ENCODE results near the gene NAPG. TPM values are rescaled to one million over a fixed set of nuclear protein-coding genes. Genes with fewer than 3 reads are reported as not detected.
"Not testable (repeated sequence)": the region's sequence is repeated elsewhere in the genome, so short reads cannot be mapped to it uniquely, and the experiment has no call there.

NAPG gene
- total and polyA plus RNA-seq, 4 donors = 8.1 to 23.0 (median 14.6) TPM

- TF ChIP-seq FOXA2 (IDR thresholded peaks at IDR 0.05) (no peak), SP1 (IDR thresholded peaks at IDR 0.05) (no peak)
- TF ChIP-seq, protein P1, sequence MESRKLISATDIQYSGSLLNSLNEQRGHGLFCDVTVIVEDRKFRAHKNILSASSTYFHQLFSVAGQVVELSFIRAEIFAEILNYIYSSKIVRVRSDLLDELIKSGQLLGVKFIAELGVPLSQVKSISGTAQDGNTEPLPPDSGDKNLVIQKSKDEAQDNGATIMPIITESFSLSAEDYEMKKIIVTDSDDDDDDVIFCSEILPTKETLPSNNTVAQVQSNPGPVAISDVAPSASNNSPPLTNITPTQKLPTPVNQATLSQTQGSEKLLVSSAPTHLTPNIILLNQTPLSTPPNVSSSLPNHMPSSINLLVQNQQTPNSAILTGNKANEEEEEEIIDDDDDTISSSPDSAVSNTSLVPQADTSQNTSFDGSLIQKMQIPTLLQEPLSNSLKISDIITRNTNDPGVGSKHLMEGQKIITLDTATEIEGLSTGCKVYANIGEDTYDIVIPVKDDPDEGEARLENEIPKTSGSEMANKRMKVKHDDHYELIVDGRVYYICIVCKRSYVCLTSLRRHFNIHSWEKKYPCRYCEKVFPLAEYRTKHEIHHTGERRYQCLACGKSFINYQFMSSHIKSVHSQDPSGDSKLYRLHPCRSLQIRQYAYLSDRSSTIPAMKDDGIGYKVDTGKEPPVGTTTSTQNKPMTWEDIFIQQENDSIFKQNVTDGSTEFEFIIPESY (IDR thresholded peaks at IDR 0.05) = no peak
These were observed 45.7 kb downstream of the NAPG start (continued) for GRCh38 chr18:10571537-10571936.

- not testable (repeated sequence) for H3K27me3 ChIP-seq (ENCODE audit: control insufficient read depth in 4 of 4, insufficient read depth in 4 of 4, low read length in 3 of 4); H3K9me3 ChIP-seq (ENCODE audit: control insufficient read depth in 4 of 4, low read length in 3 of 4); H3K36me3 ChIP-seq (ENCODE audit: control insufficient read depth in 4 of 4, insufficient read depth in 3 of 4, low read depth in 1 of 4, low read length in 3 of 4); H3K4me3 ChIP-seq (ENCODE audit: low read depth in 1 of 3, low read length in 3 of 3); H3K4me1 ChIP-seq (ENCODE audit: control insufficient read depth in 4 of 4, insufficient read depth in 4 of 4, low read length in 3 of 4); H3K9ac ChIP-seq (ENCODE audit: low read depth in 1 of 2, low read length in 2 of 2); H3K27ac ChIP-seq (ENCODE audit: low read depth in 1 of 2, low read length in 2 of 2); DNase-seq (ENCODE audit: low spot score)
- WGBS = 83% methylated on average over 1 of the region's 2 CpGs
These were observed 47.4 kb downstream of the NAPG start for GRCh38 chr18:10573261-10573660.

GRCh38 chr18:10574412-10574811 lies 48.6 kb downstream of the NAPG start:
- H3K9ac ChIP-seq (ENCODE audit: low read depth in 1 of 2, low read length in 2 of 2); H3K4me1 ChIP-seq (ENCODE audit: control insufficient read depth in 4 of 4, insufficient read depth in 4 of 4, low read length in 3 of 4); DNase-seq (ENCODE audit: low spot score); H3K27ac ChIP-seq (ENCODE audit: low read depth in 1 of 2, low read length in 2 of 2); H3K9me3 ChIP-seq (ENCODE audit: control insufficient read depth in 4 of 4, low read length in 3 of 4); H3K4me3 ChIP-seq (ENCODE audit: low read depth in 1 of 3, low read length in 3 of 3); H3K36me3 ChIP-seq (ENCODE audit: control insufficient read depth in 4 of 4, insufficient read depth in 3 of 4, low read depth in 1 of 4, low read length in 3 of 4); H3K27me3 ChIP-seq (ENCODE audit: control insufficient read depth in 4 of 4, insufficient read depth in 4 of 4, low read length in 3 of 4): not testable (repeated sequence)
- 78% methylated on average over 2 of the region's 2 CpGs for WGBS

DNA sequence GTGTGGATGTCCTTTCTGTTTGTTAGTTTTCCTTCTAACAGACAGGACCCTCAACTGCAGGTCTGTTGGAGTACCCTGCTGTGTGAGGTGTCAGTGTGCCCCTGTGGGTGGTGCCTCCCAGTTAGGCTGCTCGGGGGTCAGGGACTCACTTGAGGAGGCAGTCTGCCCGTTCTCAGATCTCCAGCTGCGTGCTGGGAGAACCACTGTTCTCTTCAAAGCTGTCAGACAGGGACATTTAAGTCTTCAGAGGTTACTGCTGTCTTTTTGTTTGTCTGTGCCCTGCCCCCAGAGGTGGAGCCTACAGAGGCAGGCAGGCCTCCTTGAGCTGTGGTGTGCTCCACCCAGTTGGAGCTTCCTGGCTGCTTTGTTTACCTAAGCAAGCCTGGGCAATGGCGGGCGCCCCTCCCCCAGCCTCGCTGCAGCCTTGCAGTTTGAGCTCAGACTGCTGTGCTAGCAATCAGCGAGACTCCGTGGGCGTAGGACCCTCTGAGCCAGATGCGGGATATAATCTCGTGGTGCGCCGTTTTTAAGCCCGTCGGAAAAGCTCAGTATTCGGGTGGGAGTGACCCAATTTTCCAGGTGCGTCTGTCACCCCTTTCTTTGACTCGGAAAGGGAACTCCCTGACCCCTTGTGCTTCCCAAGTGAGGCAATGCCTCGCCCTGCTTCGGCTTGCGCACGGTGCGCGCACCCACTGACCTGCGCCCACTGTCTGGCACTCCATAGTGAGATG lies 52.2 kb downstream of the NAPG start:
- not testable (repeated sequence) for DNase-seq (ENCODE audit: low spot score); H3K9ac ChIP-seq (ENCODE audit: low read depth in 1 of 2, low read length in 2 of 2); H3K36me3 ChIP-seq (ENCODE audit: control insufficient read depth in 4 of 4, insufficient read depth in 3 of 4, low read depth in 1 of 4, low read length in 3 of 4); H3K4me3 ChIP-seq (ENCODE audit: low read depth in 1 of 3, low read length in 3 of 3); H3K27me3 ChIP-seq (ENCODE audit: control insufficient read depth in 4 of 4, insufficient read depth in 4 of 4, low read length in 3 of 4); H3K27ac ChIP-seq (ENCODE audit: low read depth in 1 of 2, low read length in 2 of 2); H3K9me3 ChIP-seq (ENCODE audit: control insufficient read depth in 4 of 4, low read length in 3 of 4); H3K4me1 ChIP-seq (ENCODE audit: control insufficient read depth in 4 of 4, insufficient read depth in 4 of 4, low read length in 3 of 4)
- 89% methylated on average over 25 of the region's 25 CpGs for WGBS

GRCh38 chr18:10578573-10578899 lies 52.7 kb downstream of the NAPG start:
- WGBS = 93% methylated on average over 11 of the region's 11 CpGs

More at GRCh38 chr18:10578573-10578899, 52.7 kb downstream of the NAPG start:
- H3K4me3 ChIP-seq (ENCODE audit: low read depth in 1 of 3, low read length in 3 of 3); H3K9ac ChIP-seq (ENCODE audit: low read depth in 1 of 2, low read length in 2 of 2); DNase-seq (ENCODE audit: low spot score); H3K27me3 ChIP-seq (ENCODE audit: control insufficient read depth in 4 of 4, insufficient read depth in 4 of 4, low read length in 3 of 4); H3K4me1 ChIP-seq (ENCODE audit: control insufficient read depth in 4 of 4, insufficient read depth in 4 of 4, low read length in 3 of 4); H3K27ac ChIP-seq (ENCODE audit: low read depth in 1 of 2, low read length in 2 of 2); H3K36me3 ChIP-seq (ENCODE audit: control insufficient read depth in 4 of 4, insufficient read depth in 3 of 4, low read depth in 1 of 4, low read length in 3 of 4); H3K9me3 ChIP-seq (ENCODE audit: control insufficient read depth in 4 of 4, low read length in 3 of 4): not testable (repeated sequence)
